GM23248 (cell line): ENCODE measurements around the gene FGD5. TPM values are rescaled to one million over a fixed set of nuclear protein-coding genes. Genes with fewer than 3 reads are reported as not detected.

Source experiments
- DNase-seq: peaks from one replicate; pipeline ENCODE4 v3.0.0-alpha.2; 2015
- H2AFZ ChIP-seq: fragments of 200-600 bp; sonication (generic); 2 replicates; pipeline ENCODE4 v1.6.1; 2016; ENCODE audit warnings: antibody characterized with exemption
- H3F3A ChIP-seq: fragments of 200-600 bp; sonication (generic); 2 replicates; pipeline ENCODE4 v1.6.1; 2016; ENCODE audit warnings: mild to moderate bottlenecking, antibody characterized with exemption, mixed run types; ENCODE audit not compliant: insufficient read depth
- H3K27ac ChIP-seq: fragments of 200-600 bp; sonication (generic); 2 replicates; pipeline ENCODE4 v1.5.1; 2016; ENCODE audit warnings: mild to moderate bottlenecking
- H3K27me3 ChIP-seq: fragments of 200-600 bp; sonication (generic); replicated peaks from 2 replicates; pipeline ENCODE4 v1.6.1; 2016; ENCODE audit warnings: mild to moderate bottlenecking; ENCODE audit not compliant: insufficient read depth
- H3K36me3 ChIP-seq: fragments of 200-600 bp; sonication (generic); 2 replicates; pipeline ENCODE4 v1.6.1; 2016; ENCODE audit warnings: low read depth, mild to moderate bottlenecking
- H3K4me1 ChIP-seq: fragments of 200-600 bp; sonication (generic); 2 replicates; pipeline ENCODE4 v1.6.1; 2016; ENCODE audit warnings: mild to moderate bottlenecking; ENCODE audit not compliant: insufficient read depth
- H3K4me2 ChIP-seq: fragments of 200-600 bp; sonication (generic); one replicate; pipeline ENCODE4 v1.6.1; 2016; ENCODE audit warnings: mild to moderate bottlenecking; ENCODE audit not compliant: unreplicated experiment
- H3K4me3 ChIP-seq: fragments of 200-600 bp; sonication (generic); 2 replicates; pipeline ENCODE4 v1.5.1; 2016; ENCODE audit warnings: mild to moderate bottlenecking
- H3K79me2 ChIP-seq: fragments of 200-600 bp; sonication (generic); 2 replicates; pipeline ENCODE4 v1.6.1; 2016; ENCODE audit warnings: mild to moderate bottlenecking; ENCODE audit not compliant: insufficient read depth
- H3K9ac ChIP-seq: fragments of 200-600 bp; sonication (generic); 2 replicates; pipeline ENCODE4 v1.6.1; 2016; ENCODE audit warnings: mild to moderate bottlenecking
- H3K9me2 ChIP-seq: fragments of 200-600 bp; sonication (generic); 2 replicates; pipeline ENCODE4 v1.6.1; 2016; ENCODE audit warnings: mixed run types, mild to moderate bottlenecking, moderate library complexity; ENCODE audit not compliant: insufficient read depth
- H3K9me3 ChIP-seq: fragments of 200-600 bp; sonication (generic); one replicate; pipeline ENCODE4 v1.6.1; 2017; ENCODE audit warnings: low read depth
- H4K20me1 ChIP-seq: fragments of 200-600 bp; sonication (generic); 2 replicates; pipeline ENCODE4 v1.6.0; 2016; ENCODE audit not compliant: insufficient read depth
- EZH2 ChIP-seq: fragments of 200-600 bp; sonication (generic); IDR thresholded peaks from 2 replicates; pipeline ENCODE4 v1.6.1; 2018; ENCODE audit warnings: antibody characterized with exemption, mild to moderate bottlenecking; ENCODE audit not compliant: insufficient read depth, poor library complexity, severe bottlenecking
- EZH2phosphoT487 ChIP-seq: fragments of 200-600 bp; sonication (generic); IDR thresholded peaks from 2 replicates; pipeline ENCODE4 v1.6.1; 2018; ENCODE audit warnings: antibody characterized with exemption, moderate library complexity, mild to moderate bottlenecking, low read depth; ENCODE audit not compliant: insufficient read depth
- WGBS, 2 experiments: methylation state at CpG; one replicate each; pipeline ENCODE4 v1.1.6; 2015 to 2017; ENCODE audit warnings: low lambda C conversion rate in 2 of 2, low coverage in 1 of 2; ENCODE audit errors: missing lambda C conversion rate in 2 of 2; 5-methylcytosine and 5-hydroxymethylcytosine counted together
- in situ Hi-C: fragments of 300-500 bp; cut with MboI; formaldehyde crosslinking; loops from 2 replicates; pipeline ENCODE4 v1.15.0; 2020
- polyA plus RNA-seq: library from polyadenylated mRNA; unstranded; fragments of >200 nt; fragmentation: Nextera tagmentation; extraction: Ambion mirVana; gene quantifications from 2 replicates; pipeline ENCODE4 v1.2.1, GENCODE V29; 2016
- total RNA-seq: library from RNA; depleted of rRNA; stranded (reverse); fragments of >200 nt; shearing (Covaris generic); gene quantifications from 2 replicates; pipeline ENCODE4 v1.2.3, GENCODE V29; 2014

Gene FGD5
- total and polyA plus RNA-seq, 2 experiments from 2014 or later: not detected

GRCh38 chr3:14938954-14939353 lies 120.2 kb downstream of the FGD5 start:
- H3K4me2 ChIP-seq: no peak overlapping the region
- TF ChIP-seq EZH2: no peak
- TF ChIP-seq EZH2phosphoT487: no peak
- no peak overlapping the region for H2AFZ ChIP-seq
- H3K9me3 ChIP-seq: no peaks in the 10 kb centered on the region
- no peaks in the 10 kb centered on the region for H3K9me2 ChIP-seq
- WGBS, 2 experiments: 65 to 69% methylated on average over 3 to 4 of the region's 4 CpGs
- no peak for DNase-seq
- 0 out of 2 replicates have a peak, but pooled peaks cover under 1% of the 10 kb centered on the region for H4K20me1 ChIP-seq
- no peaks in the 10 kb centered on the region for H3K4me1 ChIP-seq
- peaks cover 5% of the 10 kb centered on the region; the same call in 1 of the 2 replicates for H3F3A ChIP-seq
- H3K79me2 ChIP-seq: peaks cover 18% of the 10 kb centered on the region
- no peak overlapping the region for H3K4me3 ChIP-seq
- no peak overlapping the region for H3K9ac ChIP-seq
- in situ Hi-C loops: no loop called here
- 0 out of 2 replicates have a peak, but pooled peaks cover 4% of the 10 kb centered on the region for H3K36me3 ChIP-seq
- no peaks in the 10 kb centered on the region for H3K27me3 ChIP-seq
- H3K27ac ChIP-seq: no peak overlapping the region

GRCh38 chr3:14941871-14942270 lies 123.1 kb downstream of the FGD5 start:
- Histone ChIP-seq H3K79me2 (peaks cover 47% of the 10 kb centered on the region), H3F3A (peaks cover 19% of the 10 kb centered on the region), H3K9me3 (no peaks in the 10 kb centered on the region), H3K4me3 (no peak overlapping the region), H2AFZ (no peak overlapping the region), H3K9ac (no peak overlapping the region), H3K4me1 (peaks cover 11% of the 10 kb centered on the region), H3K36me3 (peaks cover 22% of the 10 kb centered on the region; the same call in 1 of the 2 replicates), H3K4me2 (no peak overlapping the region), H3K9me2 (no peaks in the 10 kb centered on the region), H3K27ac (no peak overlapping the region), H3K27me3 (no peaks in the 10 kb centered on the region), H4K20me1 (0 out of 2 replicates have a peak, but pooled peaks cover 4% of the 10 kb centered on the region)
- TF ChIP-seq EZH2phosphoT487 (no peak), EZH2 (no peak)
- in situ Hi-C loops: no loop called here
- WGBS, 2 experiments: 95 to 100% methylated on average over 1 of the region's 1 CpG
- no peak for DNase-seq

- TF ChIP-seq EZH2 (no peak), EZH2phosphoT487 (no peak)
- peaks cover 21% of the 10 kb centered on the region for H3F3A ChIP-seq
- H3K27me3 ChIP-seq: no peaks in the 10 kb centered on the region
- H3K79me2 ChIP-seq: peaks cover 50% of the 10 kb centered on the region
- H3K4me1 ChIP-seq: peaks cover 11% of the 10 kb centered on the region
- H3K4me3 ChIP-seq: no peak overlapping the region
- no peaks in the 10 kb centered on the region for H3K9me2 ChIP-seq
- in situ Hi-C loops: no loop called here
- H4K20me1 ChIP-seq: 0 out of 2 replicates have a peak, but pooled peaks cover 4% of the 10 kb centered on the region
- DNase-seq: no peak
- no peaks in the 10 kb centered on the region for H3K9me3 ChIP-seq
- H3K36me3 ChIP-seq: peaks cover 22% of the 10 kb centered on the region; the same call in 1 of the 2 replicates
- no peak overlapping the region for H3K9ac ChIP-seq
- no peak overlapping the region for H2AFZ ChIP-seq
- no peak overlapping the region for H3K27ac ChIP-seq
- H3K4me2 ChIP-seq: no peak overlapping the region
These were observed 124.3 kb downstream of the FGD5 start for GRCh38 chr3:14943042-14943441.

GRCh38 chr3:14946236-14946635 lies 127.5 kb downstream of the FGD5 start:
- Histone ChIP-seq H3F3A (peaks cover 20% of the 10 kb centered on the region), H3K4me3 (peak overlapping the region; percentile 97), H3K27me3 (no peaks in the 10 kb centered on the region), H4K20me1 (0 out of 2 replicates have a peak, but pooled peaks cover 4% of the 10 kb centered on the region), H2AFZ (0 out of 2 replicates have a peak overlapping the region, but pooled peaks have one; percentile 81), H3K4me1 (peaks cover 16% of the 10 kb centered on the region), H3K36me3 (peaks cover 22% of the 10 kb centered on the region; the same call in 1 of the 2 replicates), H3K9me3 (no peaks in the 10 kb centered on the region), H3K27ac (peak overlapping the region; percentile 94), H3K9ac (peak overlapping the region; percentile 88), H3K79me2 (peaks cover 77% of the 10 kb centered on the region), H3K4me2 (peak overlapping the region; percentile 98), H3K9me2 (no peaks in the 10 kb centered on the region)
- peak; percentile 13 for DNase-seq
- 31 to 32% methylated on average over 4 of the region's 4 CpGs for WGBS, 2 experiments
- no peak for TF ChIP-seq EZH2phosphoT487
- TF ChIP-seq EZH2: no peak
- in situ Hi-C loops: no loop called here
